IMR-90 (cell line): ENCODE data around the gene COPS4. TPM values are rescaled to one million over a fixed set of nuclear protein-coding genes. Genes with fewer than 3 reads are reported as not detected.

ENCODE experiments used
- ATAC-seq: fragments of 200-7000 bp; cut with Tn5 transposase; 2 replicates; pipeline ENCODE4 v1.9.1; 2020; ENCODE audit warnings: low read depth, mild to moderate bottlenecking, moderate library complexity
- BruUV-seq: library from RNA; stranded (reverse); fragments of 400-500 nt; replicated peaks from 2 replicates; lab custom pipeline; 2021; lab: Mats Ljungman, UMichigan
- CTCF ChIA-PET: fragments of 300-600 bp; formaldehyde crosslinking; extraction: SDS; loops from one replicate; lab custom pipeline; 2021; ENCODE audit warnings: antibody characterized with exemption; lab: Yijun Ruan, JAX
- POLR2A ChIA-PET: fragments of 300-600 bp; sonication (Branson Sonifier 250); formaldehyde crosslinking; loops from one replicate; lab custom pipeline; 2022; ENCODE audit warnings: antibody characterized with exemption; ENCODE audit not compliant: unreplicated experiment; lab: Charles Lee
- DNase-seq: peaks from one replicate; pipeline ENCODE4 v3.0.0; 2013
- H2AFZ ChIP-seq: replicated peaks from 2 replicates; pipeline ENCODE3; 2013; ENCODE audit warnings: low read length, mild to moderate bottlenecking; ENCODE audit not compliant: poor library complexity
- H2AK5ac ChIP-seq: 2 replicates; pipeline ENCODE4 v1.6.1; 2013; ENCODE audit warnings: low read depth, low read length, inconsistent platforms
- H2AK9ac ChIP-seq: replicated peaks from 2 replicates; pipeline ENCODE3; 2013; ENCODE audit warnings: mild to moderate bottlenecking, low read depth, low read length, moderate library complexity; ENCODE audit not compliant: poor library complexity
- H2BK120ac ChIP-seq: 2 replicates; pipeline ENCODE4 v1.6.1; 2013; ENCODE audit warnings: low read depth, low read length, inconsistent platforms
- H2BK15ac ChIP-seq: 3 replicates; pipeline ENCODE4 v1.6.1; 2013; ENCODE audit warnings: low read depth, low read length, inconsistent platforms
- H2BK20ac ChIP-seq: 2 replicates; pipeline ENCODE4 v1.6.1; 2013; ENCODE audit warnings: low read depth, mild to moderate bottlenecking, inconsistent platforms, low read length, moderate library complexity
- H2BK5ac ChIP-seq: 2 replicates; pipeline ENCODE4 v1.6.1; 2013; ENCODE audit warnings: mild to moderate bottlenecking, low read depth, low read length, inconsistent platforms; ENCODE audit not compliant: poor library complexity, severe bottlenecking
- H3K14ac ChIP-seq: replicated peaks from 2 replicates; pipeline ENCODE4 v1.6.1; 2013; ENCODE audit warnings: low read depth, low read length, inconsistent platforms
- H3K18ac ChIP-seq: 2 replicates; pipeline ENCODE4 v1.6.1; 2013; ENCODE audit warnings: low read depth, low read length, control low read depth
- H3K23ac ChIP-seq: 2 replicates; pipeline ENCODE4 v1.6.1; 2013; ENCODE audit warnings: low read depth, low read length, inconsistent platforms
- H3K27ac ChIP-seq: 2 replicates; pipeline ENCODE4 v1.5.1; 2013; ENCODE audit warnings: mild to moderate bottlenecking, control low read depth, low read length; ENCODE audit not compliant: insufficient read depth
- H3K27me3 ChIP-seq: 2 replicates; pipeline ENCODE4 v1.6.1; 2013; ENCODE audit warnings: low read length; ENCODE audit not compliant: control insufficient read depth, insufficient read depth
- H3K36me3 ChIP-seq: 2 replicates; pipeline ENCODE4 v1.6.1; 2013; ENCODE audit warnings: low read length, mixed read lengths; ENCODE audit not compliant: control insufficient read depth, insufficient read depth
- H3K4ac ChIP-seq: 2 replicates; pipeline ENCODE4 v1.6.1; 2013; ENCODE audit warnings: low read depth, low read length, inconsistent platforms
- H3K4me1 ChIP-seq: 2 replicates; pipeline ENCODE4 v1.6.1; 2013; ENCODE audit warnings: low read length, mixed read lengths; ENCODE audit not compliant: control insufficient read depth, insufficient read depth
- H3K4me2 ChIP-seq: 2 replicates; pipeline ENCODE4 v1.6.1; 2013; ENCODE audit warnings: low read depth, mild to moderate bottlenecking, control low read depth, low read length, moderate library complexity
- H3K4me3 ChIP-seq: 2 replicates; pipeline ENCODE4 v1.5.1; 2013; ENCODE audit warnings: low read depth, mild to moderate bottlenecking, control low read depth, low read length, moderate library complexity; ENCODE audit not compliant: insufficient read depth
- H3K56ac ChIP-seq: 2 replicates; pipeline ENCODE4 v1.6.1; 2013; ENCODE audit warnings: low read length, inconsistent platforms; ENCODE audit not compliant: insufficient read depth; ENCODE audit errors: extremely low read depth
- H3K79me1 ChIP-seq, 2 experiments: 2 replicates each; pipeline ENCODE4 v1.6.1; 2013; ENCODE audit warnings: low read length in 2 of 2, inconsistent platforms in 1 of 2, low read depth in 1 of 2
- H3K9ac ChIP-seq: 2 replicates; pipeline ENCODE4 v1.6.1; 2013; ENCODE audit warnings: low read depth, low read length, control low read depth
- H3K9me1 ChIP-seq: 2 replicates; pipeline ENCODE4 v1.6.1; 2013; ENCODE audit warnings: low read length, inconsistent platforms; ENCODE audit not compliant: insufficient read depth
- H3K9me3 ChIP-seq: 2 replicates; pipeline ENCODE4 v1.6.1; 2013; ENCODE audit warnings: low read length; ENCODE audit not compliant: control insufficient read depth, insufficient read depth
- H4K20me1 ChIP-seq: 2 replicates; pipeline ENCODE4 v1.6.1; 2013; ENCODE audit warnings: low read length, inconsistent platforms; ENCODE audit not compliant: insufficient read depth
- H4K5ac ChIP-seq: 2 replicates; pipeline ENCODE4 v1.6.1; 2013; ENCODE audit warnings: mild to moderate bottlenecking, low read depth, low read length, control low read depth
- H4K8ac ChIP-seq, 2 experiments: 2 replicates each; pipeline ENCODE4 v1.6.1; 2013; ENCODE audit warnings: low read depth in 2 of 2, low read length in 2 of 2, control low read depth in 1 of 2, inconsistent platforms in 1 of 2
- H4K91ac ChIP-seq: 2 replicates; pipeline ENCODE4 v1.6.1; 2013; ENCODE audit warnings: low read depth, low read length, inconsistent platforms; ENCODE audit not compliant: insufficient read depth
- BHLHE40 ChIP-seq: fragments of 150-350 bp; IDR thresholded peaks from 2 replicates; pipeline ENCODE4 v1.6.1; 2016; ENCODE audit warnings: mild to moderate bottlenecking, low read depth, low read length
- CEBPB ChIP-seq: IDR thresholded peaks from 2 replicates; pipeline ENCODE4 v1.6.1; 2012; ENCODE audit warnings: low read depth, low read length, improper control_type of control experiment
- CTCF ChIP-seq: conservative IDR thresholded peaks from 2 replicates; pipeline ENCODE4 v1.5.1; 2012; ENCODE audit warnings: mild to moderate bottlenecking, low read depth, low read length, improper control_type of control experiment
- ELK1 ChIP-seq: fragments of 150-350 bp; IDR thresholded peaks from 2 replicates; pipeline ENCODE4 v1.6.1; 2016; ENCODE audit warnings: low read depth, mild to moderate bottlenecking, low read length, moderate library complexity, borderline replicate concordance
- FOS ChIP-seq: fragments of 150-350 bp; IDR thresholded peaks from 2 replicates; pipeline ENCODE4 v1.6.1; 2016; ENCODE audit warnings: low read depth, low read length
- MAFK ChIP-seq: IDR thresholded peaks from 2 replicates; pipeline ENCODE4 v1.6.1; 2012; ENCODE audit warnings: low read depth, low read length, improper control_type of control experiment
- MAZ ChIP-seq: IDR thresholded peaks from 2 replicates; pipeline ENCODE4 v1.6.1; 2012; ENCODE audit warnings: low read depth, mild to moderate bottlenecking, low read length, improper control_type of control experiment, moderate library complexity, borderline replicate concordance
- NFE2L2 ChIP-seq: fragments of 150-350 bp; IDR thresholded peaks from 2 replicates; pipeline ENCODE4 v1.6.1; 2016; ENCODE audit warnings: low read depth, mild to moderate bottlenecking, low read length
- POLR2A ChIP-seq: IDR thresholded peaks from 2 replicates; pipeline ENCODE4 v1.6.1; 2012; ENCODE audit warnings: mild to moderate bottlenecking, low read depth, low read length
- RFX5 ChIP-seq: IDR thresholded peaks from 2 replicates; pipeline ENCODE4 v1.8.0; 2012; ENCODE audit warnings: low read depth, mild to moderate bottlenecking, low read length, moderate library complexity
- USF2 ChIP-seq: fragments of 150-350 bp; IDR thresholded peaks from 2 replicates; pipeline ENCODE4 v1.6.1; 2017; ENCODE audit warnings: mild to moderate bottlenecking, antibody characterized with exemption, low read length, low read depth
- WGBS, 2 experiments: methylation state at CpG; one replicate each; pipeline versions ENCODE4 v1.1.5 to v1.1.7; 2013; ENCODE audit warnings: missing lambda C conversion rate in 2 of 2; ENCODE audit not compliant: insufficient read length in 1 of 2; ENCODE audit errors: extremely low coverage in 2 of 2; 5-methylcytosine and 5-hydroxymethylcytosine counted together
- dilution Hi-C: fragments of 300-500 bp; cut with HindIII; formaldehyde crosslinking; loops from one replicate; pipeline ENCODE4 v1.14.3; 2018; ENCODE audit warnings: low sequenced_read_pairs; ENCODE audit not compliant: unreplicated experiment
- in situ Hi-C: fragments of 300-500 bp; cut with MboI; formaldehyde crosslinking; loops from 3 replicates; pipeline ENCODE4 v1.14.3; 2019; ENCODE audit warnings: low sequenced_read_pairs, inconsistent platforms, mixed read lengths
- intact Hi-C: fragments of 100-400 bp; cut with micrococcal nuclease; formaldehyde crosslinking; loops from 2 replicates; pipeline ENCODE4 v1.10.0; 2022
- polyA plus RNA-seq, 3 experiments: library from polyadenylated mRNA; depleted of rRNA; stranded (reverse); fragments of >200 nt; gene quantifications; 2 replicates each; pipeline ENCODE4 v1.2.3, GENCODE V29; 2012; ENCODE audit warnings: low replicate concordance in 1 of 3
- total RNA-seq: library from RNA; depleted of rRNA; stranded (reverse); fragments of >200 nt; gene quantifications from 2 replicates; pipeline ENCODE4 v1.2.3, GENCODE V29; 2012

The COPS4 gene
- total and polyA plus RNA-seq, 2 of the 4 experiments (the other 2 are of a cell fraction) = 40.1 to 115 TPM

- dilution Hi-C loops = no loop called here
- WGBS, 2 experiments = 88% methylated on average over 1 of the region's 3 CpGs; no CpG with 5 or more reads in 1 of the 2 experiments
- no peak for DNase-seq
Observed at GRCh38 chr4:83002329-83002728, 32.7 kb upstream of the COPS4 start.

More at GRCh38 chr4:83002329-83002728, 32.7 kb upstream of the COPS4 start:
- ChIA-PET POLR2A (no interaction called here), CTCF (interaction anchor here (0.7 to 1.8 kb wide), 2 partner anchors 11 to 78 kb away, joined by 3 to 4 read pairs; no protein-coding TSS in a partner anchor)
- Histone ChIP-seq H3K23ac (no peak overlapping the region), H2BK120ac (no peak overlapping the region), H3K79me1 (peaks cover 47 to 48% of the 10 kb centered on the region in 2 experiments), H4K8ac (no peak overlapping the region), H3K4me1 (no peaks in the 10 kb centered on the region), H3K36me3 (no peaks in the 10 kb centered on the region), H3K4me2 (no peak overlapping the region), H2AFZ (no peak overlapping the region), H3K18ac (no peak overlapping the region), H4K5ac (no peak overlapping the region), H2BK15ac (no peak overlapping the region), H4K91ac (no peak overlapping the region), H3K4ac (no peak overlapping the region), H3K14ac (no peak overlapping the region), H2AK9ac (no peak overlapping the region), H4K20me1 (peaks cover 7% of the 10 kb centered on the region; the same call in 1 of the 2 replicates), H3K9ac (no peak overlapping the region), H2BK20ac (no peak overlapping the region), H3K9me3 (no peaks in the 10 kb centered on the region), H3K9me1 (peaks cover 3% of the 10 kb centered on the region), H3K56ac (no peak overlapping the region), H3K27me3 (no peaks in the 10 kb centered on the region), H2AK5ac (no peak overlapping the region), H3K27ac (no peak overlapping the region), H2BK5ac (no peak overlapping the region), H3K4me3 (no peak overlapping the region)
- intact Hi-C loops (no loop called here), in situ Hi-C loops (no loop called here)
- TF ChIP-seq USF2 (no peak), BHLHE40 (no peak), MAZ (no peak), NFE2L2 (no peak), CTCF (no peak), RFX5 (no peak), MAFK (no peak), FOS (no peak), ELK1 (no peak), POLR2A (no peak), CEBPB (no peak)
- BruUV-seq = no TSS peak
- ATAC-seq = no peak
